Measurements from ENCODE around the gene GRK5.

DNA sequence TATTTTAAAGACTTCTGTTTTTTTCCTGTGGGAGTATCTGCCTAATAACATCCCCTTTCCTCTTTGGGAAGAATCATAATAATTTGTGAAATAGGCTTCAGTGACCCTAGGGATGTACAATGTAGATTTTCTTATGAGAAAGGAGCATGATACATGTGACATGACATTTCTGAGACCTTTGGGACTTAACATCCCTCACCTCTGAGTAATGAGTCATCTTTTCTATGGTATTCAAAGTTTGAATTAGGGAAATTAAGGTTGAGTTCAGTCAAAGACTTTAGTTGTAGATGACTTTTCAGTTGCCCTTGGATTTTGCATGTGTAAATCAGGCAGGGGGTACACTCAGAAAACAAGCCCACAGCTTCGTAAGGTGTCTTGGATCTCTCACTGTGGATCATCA, 14.3 kb downstream of the GRK5 start:
- no peak for TF ChIP-seq EZH2 (optimal IDR thresholded peaks at IDR 0.05; ENCODE audit: low read depth, low read length)
- TF ChIP-seq, protein P1, sequence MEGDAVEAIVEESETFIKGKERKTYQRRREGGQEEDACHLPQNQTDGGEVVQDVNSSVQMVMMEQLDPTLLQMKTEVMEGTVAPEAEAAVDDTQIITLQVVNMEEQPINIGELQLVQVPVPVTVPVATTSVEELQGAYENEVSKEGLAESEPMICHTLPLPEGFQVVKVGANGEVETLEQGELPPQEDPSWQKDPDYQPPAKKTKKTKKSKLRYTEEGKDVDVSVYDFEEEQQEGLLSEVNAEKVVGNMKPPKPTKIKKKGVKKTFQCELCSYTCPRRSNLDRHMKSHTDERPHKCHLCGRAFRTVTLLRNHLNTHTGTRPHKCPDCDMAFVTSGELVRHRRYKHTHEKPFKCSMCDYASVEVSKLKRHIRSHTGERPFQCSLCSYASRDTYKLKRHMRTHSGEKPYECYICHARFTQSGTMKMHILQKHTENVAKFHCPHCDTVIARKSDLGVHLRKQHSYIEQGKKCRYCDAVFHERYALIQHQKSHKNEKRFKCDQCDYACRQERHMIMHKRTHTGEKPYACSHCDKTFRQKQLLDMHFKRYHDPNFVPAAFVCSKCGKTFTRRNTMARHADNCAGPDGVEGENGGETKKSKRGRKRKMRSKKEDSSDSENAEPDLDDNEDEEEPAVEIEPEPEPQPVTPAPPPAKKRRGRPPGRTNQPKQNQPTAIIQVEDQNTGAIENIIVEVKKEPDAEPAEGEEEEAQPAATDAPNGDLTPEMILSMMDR (IDR thresholded peaks at IDR 0.05; ENCODE audit: low read length), result no peak
- no peak for TF ChIP-seq EZH2phosphoT487 (IDR thresholded peaks at IDR 0.05; ENCODE audit: low read length)

Measured in MM.1S (cell line).